AG09309 (cell line): ENCODE measurements around the gene ZNF789.

Experiments
- DNase-seq: peaks from one replicate; pipeline ENCODE4 v3.0.0-alpha.2; 2010; ENCODE audit warnings: low read depth
- H3K4me3 ChIP-seq: 2 replicates; pipeline ENCODE4 v1.5.1; 2011; ENCODE audit warnings: mild to moderate bottlenecking, low read depth, low read length, moderate library complexity; ENCODE audit not compliant: control insufficient read depth
- CTCF ChIP-seq: IDR thresholded peaks from 2 replicates; pipeline ENCODE4 v1.5.1; 2011; ENCODE audit warnings: mild to moderate bottlenecking, low read depth, low read length, inconsistent platforms; ENCODE audit not compliant: insufficient read depth, control insufficient read depth; ENCODE audit errors: missing control alignments

ZNF789 gene

DNA sequence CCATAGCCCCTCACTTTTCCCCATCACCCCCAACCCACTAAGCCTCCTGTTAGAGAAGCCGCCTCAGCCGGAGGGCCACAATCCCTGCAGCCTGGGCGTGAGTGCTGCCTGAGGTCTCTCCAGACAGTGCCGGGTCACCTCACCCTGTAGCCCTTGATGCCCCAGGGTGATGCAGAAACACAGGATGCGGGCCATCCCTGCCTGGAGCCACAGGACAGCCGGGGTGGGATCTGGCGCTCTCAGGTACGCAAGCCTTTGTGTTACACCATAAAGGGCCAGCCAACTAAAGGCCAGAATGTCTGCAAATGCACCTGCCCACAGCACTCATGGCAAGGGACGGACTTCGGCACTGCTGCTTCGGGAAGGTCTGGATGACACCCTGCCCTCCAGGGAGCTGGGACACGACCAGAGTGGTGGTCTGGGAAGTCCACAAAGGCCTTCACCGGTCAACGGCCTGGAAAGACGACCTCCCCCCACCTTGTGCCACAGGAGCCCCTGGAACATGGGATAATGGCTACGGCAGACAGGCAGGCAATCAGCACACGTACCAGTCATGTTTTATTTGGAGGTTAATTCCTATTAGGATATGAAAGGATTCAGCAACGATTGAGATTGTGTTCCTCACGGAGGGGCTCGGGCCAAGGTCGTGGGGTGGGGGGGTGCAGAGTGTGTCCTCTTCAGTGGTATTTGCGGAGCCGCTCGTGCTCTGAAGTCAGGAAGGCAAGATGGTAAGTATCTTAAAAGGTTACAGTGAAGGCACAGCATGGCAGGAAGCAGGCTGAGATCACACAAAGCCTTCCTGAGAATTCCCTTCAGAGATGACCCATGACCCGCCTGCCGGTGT is 14.8 kb upstream of the ZNF789 start:
- no peak overlapping the region for H3K4me3 ChIP-seq
- TF ChIP-seq CTCF, result no peak
- DNase-seq, result no peak

DNA sequence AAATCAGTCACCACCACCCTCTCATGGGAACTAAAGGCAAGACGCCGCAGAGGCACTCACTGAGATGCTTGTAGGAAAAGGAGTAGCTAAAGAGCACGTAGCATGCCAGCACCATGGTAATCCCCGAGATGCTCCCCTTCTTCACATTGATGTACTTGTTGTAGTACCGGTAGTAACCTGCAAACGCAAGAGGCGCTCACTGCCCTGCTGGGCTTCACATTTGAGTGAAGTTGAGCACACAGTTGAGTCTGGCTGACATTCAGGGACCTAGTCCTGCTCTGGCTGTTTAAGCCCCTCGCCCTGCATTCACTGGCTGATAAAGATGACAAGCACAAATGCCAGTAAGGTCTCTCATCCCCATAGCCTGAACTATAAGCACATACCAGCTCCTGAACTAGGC is 13.6 kb upstream of the ZNF789 start:
- no peak for DNase-seq

GRCh38 chr7:99460651-99461050 is 12.0 kb upstream of the ZNF789 start:
- no peak overlapping the region for H3K4me3 ChIP-seq
- DNase-seq, result no peak
- TF ChIP-seq CTCF, result no peak

More for the DNA sequence above, 13.6 kb upstream of the ZNF789 start:
- peak; percentile 33 for TF ChIP-seq CTCF
- H3K4me3 ChIP-seq, result no peak overlapping the region

DNA sequence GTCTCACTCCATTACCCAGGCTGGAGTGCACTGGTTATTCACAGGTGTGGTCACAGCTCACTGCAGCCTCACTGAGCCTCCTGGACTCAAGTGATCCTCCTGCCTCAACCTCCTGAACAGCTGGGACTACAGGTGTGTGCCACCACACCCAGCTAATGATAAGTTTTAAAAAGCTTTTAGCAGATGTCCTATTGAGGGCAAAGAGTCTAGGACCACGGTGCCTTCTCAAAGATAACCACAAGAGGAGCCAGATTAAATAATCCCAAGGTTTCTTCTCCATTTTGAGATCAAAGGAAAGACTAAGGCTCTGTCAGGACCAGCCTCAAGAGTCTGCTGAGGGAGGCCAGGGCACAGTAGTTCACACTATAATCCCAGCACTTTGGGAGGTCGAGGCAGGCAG is 11.5 kb upstream of the ZNF789 start:
- no peak for DNase-seq
- no peak overlapping the region for H3K4me3 ChIP-seq
- no peak for TF ChIP-seq CTCF

GRCh38 chr7:99465421-99465768 is 7.3 kb upstream of the ZNF789 start:
- TF ChIP-seq CTCF, result no peak
- no peak for DNase-seq
- peak overlapping the region; percentile 67 for H3K4me3 ChIP-seq

DNA sequence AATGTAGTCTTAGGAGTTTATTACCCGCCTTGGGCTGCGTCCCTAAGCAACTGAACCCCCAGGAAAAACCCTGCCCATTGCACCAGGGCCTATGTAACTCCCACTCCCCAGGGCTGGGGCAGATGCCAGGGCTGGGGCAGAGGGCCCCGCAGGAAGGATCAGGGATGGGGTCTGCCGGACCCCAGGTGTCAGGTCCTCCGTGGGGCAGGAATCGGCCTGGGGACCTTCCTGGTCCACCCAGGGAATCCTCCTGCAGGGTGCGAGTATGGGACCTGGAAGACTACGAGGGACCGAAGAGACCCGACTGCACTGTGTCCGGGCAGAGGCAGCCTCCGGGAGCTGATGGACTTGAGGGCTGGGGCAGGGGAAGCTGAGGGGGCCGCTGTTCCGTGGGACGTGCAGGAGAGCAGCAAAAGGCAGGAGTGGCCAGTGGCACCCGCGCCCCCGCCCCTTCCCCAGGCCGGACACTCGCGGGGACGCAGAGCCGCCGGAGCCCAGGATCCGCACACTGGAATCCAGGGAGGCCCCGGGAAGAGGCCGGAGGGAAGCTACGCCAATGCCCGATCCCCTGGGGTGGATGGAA is 4.3 kb upstream of the ZNF789 start:
- no peak for TF ChIP-seq CTCF
- H3K4me3 ChIP-seq, result no peak overlapping the region
- no peak for DNase-seq
